ENCODE results near the gene TMEM53.
A peak's percentile ranks its signal among the peaks of the same experiment; 100 is the strongest.

Gene TMEM53

GRCh38 chr1:44625348-44625747, 48.9 kb downstream of the TMEM53 start:
- no peak for DNase-seq

GRCh38 chr1:44624268-44624901, 49.9 kb downstream of the TMEM53 start:
- no peak for DNase-seq

GRCh38 chr1:44621841-44622286, 52.4 kb downstream of the TMEM53 start:
- DNase-seq: no peak

- no peak for DNase-seq
These were observed 54.2 kb downstream of the TMEM53 start for GRCh38 chr1:44620072-44620471.

GRCh38 chr1:44619261-44619900, 54.9 kb downstream of the TMEM53 start:
- DNase-seq: no peak

- DNase-seq: no peak
These were observed 56.6 kb downstream of the TMEM53 start for GRCh38 chr1:44617703-44618029.

- no peak for DNase-seq
These were observed 57.1 kb downstream of the TMEM53 start for GRCh38 chr1:44616991-44617702.

GRCh38 chr1:44616284-44616990, 57.8 kb downstream of the TMEM53 start:
- no peak for DNase-seq

- no peak for DNase-seq
These were observed 60.3 kb downstream of the TMEM53 start for GRCh38 chr1:44613941-44614340.

GRCh38 chr1:44611866-44612265, 62.4 kb downstream of the TMEM53 start:
- no peak for DNase-seq

- no peak for DNase-seq
These were observed 62.9 kb downstream of the TMEM53 start for GRCh38 chr1:44611419-44611818.

- no peak for DNase-seq
These were observed 63.6 kb downstream of the TMEM53 start for GRCh38 chr1:44610527-44611148.

- DNase-seq: no peak
These were observed 64.3 kb downstream of the TMEM53 start for GRCh38 chr1:44609768-44610526.

GRCh38 chr1:44609412-44609767, 64.9 kb downstream of the TMEM53 start:
- peak; percentile 64 for DNase-seq

GRCh38 chr1:44608141-44608540, 66.1 kb downstream of the TMEM53 start:
- DNase-seq: no peak

GRCh38 chr1:44606701-44607281, 67.5 kb downstream of the TMEM53 start:
- DNase-seq: no peak

GRCh38 chr1:44605914-44606615, 68.2 kb downstream of the TMEM53 start:
- no peak for DNase-seq

GRCh38 chr1:44604157-44604955, 69.9 kb downstream of the TMEM53 start:
- DNase-seq: no peak

GRCh38 chr1:44603718-44604117, 70.6 kb downstream of the TMEM53 start:
- no peak for DNase-seq
